Effector memory CD4-positive, alpha-beta T cell (primary cell): Measurements from ENCODE around the gene SLC6A4.

Source experiments
- DNase-seq, 3 donors: peaks; one replicate each; pipeline ENCODE4 v3.0.0-alpha.2; 2020
- H3K27ac ChIP-seq: 2 replicates; pipeline ENCODE4 v1.7.0; 2013; ENCODE audit warnings: mild to moderate bottlenecking, low read length, moderate library complexity; ENCODE audit not compliant: insufficient read depth, poor library complexity, severe bottlenecking
- H3K27me3 ChIP-seq: replicated peaks from 2 replicates; pipeline ENCODE4 v1.7.0; 2013; ENCODE audit warnings: mild to moderate bottlenecking, low read length; ENCODE audit not compliant: insufficient read depth, control insufficient read depth, poor library complexity, severe bottlenecking
- H3K36me3 ChIP-seq: 2 replicates; pipeline ENCODE4 v1.7.0; 2013; ENCODE audit warnings: mild to moderate bottlenecking, low read length, moderate library complexity; ENCODE audit not compliant: control insufficient read depth, insufficient read depth
- H3K4me1 ChIP-seq: 2 replicates; pipeline ENCODE4 v1.7.0; 2013; ENCODE audit warnings: low read length, mild to moderate bottlenecking; ENCODE audit not compliant: control insufficient read depth, insufficient read depth, poor library complexity, severe bottlenecking
- H3K4me3 ChIP-seq: 2 replicates; pipeline ENCODE4 v1.7.0; 2013; ENCODE audit warnings: low read length, low read depth, mild to moderate bottlenecking; ENCODE audit not compliant: insufficient read depth, poor library complexity, severe bottlenecking
- H3K9me3 ChIP-seq: 2 replicates; pipeline ENCODE4 v1.7.0; 2013; ENCODE audit warnings: mild to moderate bottlenecking, low read length, moderate library complexity; ENCODE audit not compliant: control insufficient read depth

Gene SLC6A4

DNA sequence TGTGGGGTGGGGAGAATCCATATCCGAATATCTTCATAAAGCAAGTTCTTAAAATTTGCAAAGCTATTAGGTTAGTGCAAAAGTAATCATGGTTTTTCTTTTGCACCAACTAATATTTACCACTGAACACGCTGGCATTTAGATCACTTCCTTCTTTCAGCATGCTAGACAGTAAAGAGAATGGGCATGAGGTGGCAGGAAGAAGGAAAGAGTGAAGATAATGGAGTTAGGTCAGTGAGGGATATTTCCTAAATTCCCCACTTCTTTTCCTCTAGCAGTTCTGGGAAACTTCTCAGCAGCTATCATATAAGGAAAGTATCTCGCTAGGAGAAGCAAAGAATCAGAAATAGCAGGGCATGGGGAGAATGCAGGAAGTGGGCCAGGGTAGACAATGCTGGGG, 39.0 kb downstream of the SLC6A4 start:
- Histone ChIP-seq H3K4me1 (no peaks in the 10 kb centered on the region), H3K4me3 (no peak overlapping the region), H3K9me3 (no peaks in the 10 kb centered on the region), H3K27me3 (no peaks in the 10 kb centered on the region), H3K36me3 (no peaks in the 10 kb centered on the region), H3K27ac (no peak overlapping the region)
- no peak for DNase-seq

GRCh38 chr17:30191072-30191471, 44.4 kb downstream of the SLC6A4 start:
- H3K36me3 ChIP-seq, result no peaks in the 10 kb centered on the region
- no peaks in the 10 kb centered on the region for H3K4me1 ChIP-seq
- no peak overlapping the region for H3K27ac ChIP-seq
- no peak overlapping the region for H3K4me3 ChIP-seq
- H3K27me3 ChIP-seq, result no peaks in the 10 kb centered on the region
- no peaks in the 10 kb centered on the region for H3K9me3 ChIP-seq
- no peak for DNase-seq

GRCh38 chr17:30188211-30188939, 47.1 kb downstream of the SLC6A4 start:
- Histone ChIP-seq H3K27me3 (no peaks in the 10 kb centered on the region), H3K9me3 (no peaks in the 10 kb centered on the region), H3K4me3 (no peak overlapping the region), H3K36me3 (peaks cover 16% of the 10 kb centered on the region), H3K27ac (no peak overlapping the region), H3K4me1 (no peaks in the 10 kb centered on the region)
- DNase-seq, result no peak

DNA sequence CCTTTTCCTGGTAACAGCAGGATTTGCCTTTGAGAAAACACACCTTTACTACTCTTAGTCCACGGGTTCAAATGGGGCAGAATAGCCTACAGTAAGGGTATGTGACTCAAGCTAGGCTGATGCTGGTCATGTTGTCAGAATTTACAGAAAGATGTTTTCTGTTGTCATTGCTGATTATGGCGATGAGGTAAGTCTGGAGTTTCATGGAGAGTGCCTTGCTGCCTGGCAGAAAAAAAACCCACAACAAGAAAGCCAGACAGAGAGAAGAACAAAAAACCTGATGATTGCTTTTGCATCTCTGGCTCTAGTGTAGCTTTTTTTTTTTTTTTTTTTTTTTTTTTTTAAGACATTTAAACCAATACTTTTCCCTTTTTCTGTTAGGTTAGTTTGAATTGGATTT, 47.9 kb downstream of the SLC6A4 start:
- H3K4me1 ChIP-seq, result no peaks in the 10 kb centered on the region
- no peaks in the 10 kb centered on the region for H3K27me3 ChIP-seq
- no peak overlapping the region for H3K4me3 ChIP-seq
- DNase-seq, result no peak
- no peak overlapping the region for H3K27ac ChIP-seq
- no peaks in the 10 kb centered on the region for H3K9me3 ChIP-seq
- peaks cover 21% of the 10 kb centered on the region for H3K36me3 ChIP-seq

DNA sequence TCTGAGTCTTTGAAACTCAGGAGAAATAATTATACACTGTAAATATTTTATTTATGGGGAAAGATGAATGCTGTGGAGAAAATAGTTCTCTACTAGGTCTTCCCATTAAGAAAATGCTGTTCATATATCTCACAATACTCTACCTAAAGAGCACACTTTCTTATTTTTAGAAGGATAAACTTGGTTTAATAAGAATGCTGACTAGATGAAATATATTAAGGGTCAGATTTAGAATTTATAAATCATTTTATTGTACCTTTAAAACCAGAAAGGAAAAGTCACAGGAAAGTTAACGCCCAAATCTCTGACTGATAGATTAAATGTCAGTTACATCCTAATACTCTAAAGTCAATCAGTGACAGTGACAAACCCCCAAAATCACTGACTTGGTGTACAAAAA, 48.7 kb downstream of the SLC6A4 start:
- no peak for DNase-seq
- Histone ChIP-seq H3K9me3 (no peaks in the 10 kb centered on the region), H3K4me1 (no peaks in the 10 kb centered on the region), H3K36me3 (peaks cover 25% of the 10 kb centered on the region), H3K27ac (no peak overlapping the region), H3K4me3 (no peak overlapping the region), H3K27me3 (no peaks in the 10 kb centered on the region)

DNA sequence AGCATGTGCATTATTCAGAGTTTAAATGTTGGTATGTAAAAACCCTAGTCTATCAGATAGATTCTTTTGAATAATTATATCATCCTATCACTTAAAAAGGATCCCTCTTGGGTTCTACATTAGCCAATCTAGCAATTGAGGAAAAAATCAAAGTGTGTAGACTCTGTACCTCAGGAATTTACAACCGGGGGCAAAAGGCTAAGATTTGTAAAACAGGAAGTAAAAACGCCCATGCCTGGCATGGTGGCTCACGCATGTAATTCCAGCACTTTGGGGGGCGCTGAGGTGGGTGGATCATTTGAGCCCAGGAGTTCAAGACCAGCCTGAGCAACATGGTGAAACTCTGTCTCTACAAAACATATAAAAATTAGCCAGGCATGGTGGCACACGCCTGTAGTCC, 58.6 kb downstream of the SLC6A4 start:
- no peak overlapping the region for H3K4me3 ChIP-seq
- peaks cover 41% of the 10 kb centered on the region for H3K36me3 ChIP-seq
- no peaks in the 10 kb centered on the region for H3K9me3 ChIP-seq
- H3K27ac ChIP-seq, result no peak overlapping the region
- H3K27me3 ChIP-seq, result no peaks in the 10 kb centered on the region
- H3K4me1 ChIP-seq, result no peaks in the 10 kb centered on the region
- DNase-seq, result no peak

DNA sequence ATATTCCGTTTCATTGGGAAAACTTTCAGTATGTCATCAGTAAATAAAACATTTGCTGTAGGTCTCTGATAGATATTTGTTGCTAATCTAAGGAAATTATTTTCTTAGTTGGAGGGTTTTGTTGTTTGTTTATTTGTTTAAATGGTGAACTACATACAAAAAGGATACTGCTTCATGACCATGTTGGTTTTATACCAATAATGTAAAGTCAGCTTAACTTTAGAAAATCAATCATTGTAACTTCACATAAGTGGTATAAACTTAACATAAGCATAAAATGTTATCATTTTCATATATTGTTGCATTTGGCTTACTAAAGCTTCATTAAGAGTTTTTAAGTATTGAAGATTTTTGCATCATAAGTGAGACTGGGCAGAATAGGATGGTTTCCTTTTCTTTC, 60.9 kb downstream of the SLC6A4 start:
- Histone ChIP-seq H3K9me3 (no peaks in the 10 kb centered on the region), H3K4me3 (no peak overlapping the region), H3K27me3 (no peaks in the 10 kb centered on the region), H3K27ac (no peak overlapping the region), H3K4me1 (no peaks in the 10 kb centered on the region), H3K36me3 (peaks cover 26% of the 10 kb centered on the region)
- DNase-seq, result no peak

- no peak overlapping the region for H3K27ac ChIP-seq
- DNase-seq, result no peak
- H3K27me3 ChIP-seq, result no peaks in the 10 kb centered on the region
- no peaks in the 10 kb centered on the region for H3K4me1 ChIP-seq
- H3K9me3 ChIP-seq, result no peaks in the 10 kb centered on the region
- H3K36me3 ChIP-seq, result peaks cover 22% of the 10 kb centered on the region
- no peak overlapping the region for H3K4me3 ChIP-seq
Observed at GRCh38 chr17:30173649-30174048, 61.8 kb downstream of the SLC6A4 start.

DNA sequence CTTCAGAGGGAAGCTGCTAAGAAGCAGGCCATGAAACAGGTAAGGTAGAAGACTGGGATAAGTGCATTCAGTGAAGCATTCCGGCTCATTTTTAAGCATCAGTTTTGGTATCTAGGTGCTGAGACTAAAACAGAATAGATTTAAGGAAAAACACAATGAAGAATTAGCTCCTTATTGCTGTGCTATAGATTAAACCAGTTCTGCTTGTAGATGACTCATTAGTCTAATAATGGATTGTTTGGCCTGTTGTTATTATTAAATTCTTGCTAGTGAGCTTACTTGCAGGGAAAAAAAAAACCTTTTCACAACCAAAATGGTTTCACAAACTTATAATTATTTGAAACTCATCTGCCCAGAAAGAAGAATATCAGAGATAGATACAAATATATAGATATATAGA, 62.9 kb downstream of the SLC6A4 start:
- H3K36me3 ChIP-seq, result peaks cover 14% of the 10 kb centered on the region
- H3K27me3 ChIP-seq, result no peaks in the 10 kb centered on the region
- DNase-seq, result no peak

DNA sequence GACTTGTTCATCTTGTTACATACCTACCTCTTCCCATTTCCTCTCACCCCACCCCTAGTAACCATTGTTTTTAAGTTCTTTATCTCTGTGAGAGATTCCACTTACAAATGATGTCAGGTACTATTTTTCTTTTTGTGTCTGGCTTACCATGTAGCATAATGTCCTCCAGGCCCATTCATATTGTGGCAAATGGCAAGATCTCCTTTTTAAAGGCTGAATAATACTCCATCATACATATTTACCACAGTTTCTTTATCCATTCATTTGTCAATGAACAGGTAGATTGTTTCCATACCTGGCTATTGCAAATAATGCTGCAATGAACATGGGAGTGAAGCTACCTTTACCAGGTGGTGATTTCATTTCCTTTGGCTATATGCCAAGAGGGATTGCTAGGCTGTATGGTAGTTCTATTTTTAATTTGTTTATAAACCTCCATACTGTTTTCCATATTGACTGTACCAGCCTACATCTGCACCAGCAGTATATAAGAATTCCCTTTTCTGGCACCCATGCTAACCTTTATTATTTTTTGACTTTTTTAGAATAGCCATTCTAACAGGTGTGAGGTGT, 65.0 kb downstream of the SLC6A4 start:
- Histone ChIP-seq H3K36me3 (peaks cover 8% of the 10 kb centered on the region), H3K27me3 (no peaks in the 10 kb centered on the region), H3K4me1 (no peaks in the 10 kb centered on the region), H3K27ac (no peak overlapping the region), H3K9me3 (no peaks in the 10 kb centered on the region), H3K4me3 (no peak overlapping the region)
- no peak for DNase-seq

More for the DNA sequence above, 62.9 kb downstream of the SLC6A4 start:
- H3K4me1 ChIP-seq, result no peaks in the 10 kb centered on the region
- H3K9me3 ChIP-seq, result no peaks in the 10 kb centered on the region
- H3K4me3 ChIP-seq, result no peak overlapping the region
- no peak overlapping the region for H3K27ac ChIP-seq
